Esophagus (tissue), 2 donors: ENCODE measurements around the gene MACROD2. TPM values are rescaled to one million over a fixed set of nuclear protein-coding genes. Genes with fewer than 3 reads are reported as not detected.

Source experiments
- H3K27ac ChIP-seq, 2 donors: one replicate each; pipeline ENCODE4 v1.5.1; 2013; ENCODE audit warnings: low read depth in 2 of 2, mild to moderate bottlenecking in 2 of 2, inconsistent platforms in 1 of 2, low read length in 1 of 2, moderate library complexity in 1 of 2
- H3K27me3 ChIP-seq, 2 donors: one replicate each; pipeline ENCODE4 v1.6.1; 2013; ENCODE audit warnings: low read length in 2 of 2, control low read depth in 1 of 2, mild to moderate bottlenecking in 1 of 2; ENCODE audit not compliant: insufficient read depth in 2 of 2, control insufficient read depth in 1 of 2
- H3K36me3 ChIP-seq, 2 donors: one replicate each; pipeline ENCODE4 v1.6.1; 2013; ENCODE audit warnings: low read length in 1 of 2; ENCODE audit not compliant: control insufficient read depth in 2 of 2, insufficient read depth in 2 of 2
- H3K4me1 ChIP-seq, 2 donors: one replicate each; pipeline ENCODE4 v1.6.1; 2013; ENCODE audit warnings: low read length in 1 of 2; ENCODE audit not compliant: control insufficient read depth in 2 of 2, insufficient read depth in 2 of 2
- H3K4me3 ChIP-seq, 2 donors: one replicate each; pipeline ENCODE4 v1.5.1; 2013; ENCODE audit warnings: low read length in 2 of 2, mild to moderate bottlenecking in 2 of 2, low read depth in 1 of 2, moderate library complexity in 1 of 2
- H3K9me3 ChIP-seq, 2 donors: one replicate each; pipeline ENCODE4 v1.6.1; 2013; ENCODE audit warnings: mild to moderate bottlenecking in 2 of 2, low read depth in 1 of 2, low read length in 1 of 2, moderate library complexity in 1 of 2; ENCODE audit not compliant: control insufficient read depth in 2 of 2, insufficient read depth in 1 of 2
- WGBS, 2 donors: extraction: QIAGEN DNeasy Blood & Tissue Kit; methylation state at CpG; one replicate each; pipeline ENCODE4 v1.1.7; 2013; 5-methylcytosine and 5-hydroxymethylcytosine counted together
- polyA plus RNA-seq, 2 donors: library from polyadenylated mRNA; stranded (reverse); fragments of 200-250 nt; gene quantifications; one replicate each; pipeline ENCODE4 v1.2.3, GENCODE V29; 2013
- donor health status: healthy with polysubstance abuse.
- donor health status: Bipolar disorder and iron deficiency.

MACROD2 gene
- polyA plus RNA-seq, 2 donors = 0.64 to 1.9 TPM

DNA sequence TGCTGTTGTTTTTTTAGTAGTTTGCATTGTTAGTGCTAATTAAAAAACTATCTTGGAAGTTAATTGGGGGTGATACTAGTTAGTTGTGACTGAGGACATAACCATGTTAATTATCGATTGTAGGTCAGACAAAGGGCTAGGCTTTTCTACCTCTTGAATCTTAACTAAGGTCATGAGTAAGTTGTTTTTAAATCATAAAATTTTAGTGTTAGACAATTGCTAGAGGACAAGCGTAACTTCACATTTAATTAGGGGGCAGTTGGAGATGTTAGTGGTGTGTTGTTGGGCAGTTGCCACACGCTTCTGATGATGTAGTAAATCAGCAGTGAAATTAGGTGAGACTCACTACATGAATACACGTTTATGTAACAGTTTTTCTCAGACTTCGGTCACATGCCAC, 961.2 kb downstream of the MACROD2 start:
- 85 to 88% methylated on average over 5 of the region's 5 CpGs for WGBS, 2 donors
- no peaks in the 10 kb centered on the region for H3K27me3 ChIP-seq
- no peaks in the 10 kb centered on the region for H3K4me1 ChIP-seq
- H3K36me3 ChIP-seq = no peaks in the 10 kb centered on the region
- no peaks in the 10 kb centered on the region for H3K9me3 ChIP-seq
- no peak overlapping the region for H3K27ac ChIP-seq
- H3K4me3 ChIP-seq = no peak overlapping the region

DNA sequence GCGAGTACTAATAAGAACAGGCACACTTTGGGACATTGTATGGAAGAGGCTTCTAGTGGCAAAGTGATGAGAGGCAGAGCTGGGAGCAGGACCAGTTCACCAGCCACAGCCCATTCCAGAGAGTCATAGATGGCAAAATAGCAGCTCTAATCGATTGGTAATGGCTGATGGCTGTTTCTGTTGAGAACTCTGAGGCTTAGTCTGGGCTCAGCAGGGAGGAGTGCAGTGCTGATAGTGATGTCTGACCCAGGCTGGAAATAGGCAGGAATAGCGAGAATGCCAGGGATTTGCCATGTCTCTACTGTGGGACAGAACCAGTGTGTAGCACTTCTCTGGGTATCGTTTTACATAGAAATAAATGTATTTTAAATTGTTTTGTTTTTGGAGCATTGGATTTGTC, 962.1 kb downstream of the MACROD2 start:
- Histone ChIP-seq H3K36me3 (no peaks in the 10 kb centered on the region), H3K4me3 (no peak overlapping the region)
- 86 to 92% methylated on average over 4 of the region's 4 CpGs for WGBS, 2 donors

GRCh38 chr20:14958626-14959025, 963.3 kb downstream of the MACROD2 start:
- Histone ChIP-seq H3K4me3 (no peak overlapping the region), H3K9me3 (no peaks in the 10 kb centered on the region), H3K27ac (no peak overlapping the region), H3K36me3 (no peaks in the 10 kb centered on the region), H3K4me1 (no peaks in the 10 kb centered on the region), H3K27me3 (no peaks in the 10 kb centered on the region)

More for the DNA sequence above, 962.1 kb downstream of the MACROD2 start:
- Histone ChIP-seq H3K27ac (no peak overlapping the region), H3K4me1 (no peaks in the 10 kb centered on the region), H3K9me3 (no peaks in the 10 kb centered on the region), H3K27me3 (no peaks in the 10 kb centered on the region)

DNA sequence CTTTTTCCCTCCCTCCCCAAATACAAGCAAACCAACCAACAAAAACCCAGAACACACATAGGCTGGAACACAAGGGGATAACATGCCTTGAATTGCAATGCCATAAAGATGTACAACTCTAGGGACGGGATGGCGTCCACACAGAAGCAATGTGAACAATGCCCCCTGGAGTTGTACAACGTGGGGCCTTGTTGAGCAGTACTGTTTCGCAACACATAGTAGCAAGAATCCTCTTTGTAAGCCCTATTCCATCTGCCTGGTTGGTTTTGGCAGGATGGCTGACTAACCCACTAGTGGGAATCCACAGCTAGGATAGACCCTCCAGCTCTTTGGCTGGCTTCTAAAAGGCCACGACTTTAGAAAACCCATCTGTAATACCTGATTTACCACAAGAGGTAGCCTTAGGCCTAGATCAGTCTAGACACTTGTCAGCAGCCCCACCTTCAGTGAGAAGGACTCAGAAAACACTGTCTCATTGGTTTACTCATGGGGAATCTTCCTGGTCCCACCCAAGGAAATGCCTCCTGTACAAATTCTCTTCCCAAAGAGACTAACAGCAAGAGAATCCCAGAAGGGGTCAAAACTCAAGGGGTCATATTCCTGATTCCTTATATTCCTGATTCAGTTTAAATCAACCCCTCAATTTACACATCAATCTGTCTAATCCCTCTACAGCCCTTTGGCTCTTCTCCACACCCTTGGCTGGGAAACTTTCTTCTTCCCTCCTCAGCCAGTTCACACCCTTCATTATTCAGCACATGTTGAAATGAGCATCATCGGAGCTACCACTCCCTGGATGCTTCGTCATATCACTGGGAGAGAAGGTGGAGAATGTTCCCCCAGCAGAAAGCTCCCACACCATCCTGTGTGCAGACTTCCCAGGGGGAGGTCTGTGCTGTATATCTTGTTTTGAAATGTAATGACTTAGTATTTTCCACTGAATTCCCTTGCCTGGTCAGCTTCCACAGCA, 964.5 kb downstream of the MACROD2 start:
- no peaks in the 10 kb centered on the region for H3K27me3 ChIP-seq
- H3K4me3 ChIP-seq = no peak overlapping the region
- no peaks in the 10 kb centered on the region for H3K9me3 ChIP-seq
- H3K36me3 ChIP-seq = no peaks in the 10 kb centered on the region
- no peaks in the 10 kb centered on the region for H3K4me1 ChIP-seq
- H3K27ac ChIP-seq = peak overlapping the region in 1 of 2 donors; percentile 20
- WGBS, 2 donors = 67 to 80% methylated on average over 7 of the region's 7 CpGs

- 96 to 97% methylated on average over 3 of the region's 3 CpGs for WGBS, 2 donors
- H3K9me3 ChIP-seq = no peaks in the 10 kb centered on the region
- H3K4me1 ChIP-seq = no peaks in the 10 kb centered on the region
- no peaks in the 10 kb centered on the region for H3K27me3 ChIP-seq
- H3K27ac ChIP-seq = no peak overlapping the region
- no peaks in the 10 kb centered on the region for H3K36me3 ChIP-seq
- H3K4me3 ChIP-seq = no peak overlapping the region
Measured at GRCh38 chr20:14960831-14961230, 965.5 kb downstream of the MACROD2 start.

DNA sequence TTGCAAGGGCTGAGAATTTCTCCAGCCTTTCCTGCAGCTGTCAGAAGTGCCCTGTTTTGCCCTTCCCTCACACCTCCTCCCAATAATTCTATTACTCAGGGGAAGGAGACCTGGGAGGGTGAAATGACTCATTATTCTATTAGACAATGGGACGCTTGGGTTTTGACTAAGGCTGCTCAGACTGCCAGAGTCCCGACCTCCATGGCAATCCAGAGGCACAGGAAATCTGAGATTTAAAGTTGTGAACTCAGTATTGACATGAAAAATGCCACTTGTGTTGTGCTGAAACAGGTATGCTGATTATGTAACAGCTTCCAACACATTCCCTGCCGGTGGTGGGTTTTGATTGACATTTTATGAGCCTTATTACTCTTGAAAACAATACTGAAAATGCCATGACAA, 967.9 kb downstream of the MACROD2 start:
- no peaks in the 10 kb centered on the region for H3K4me1 ChIP-seq
- H3K27ac ChIP-seq = no peak overlapping the region
- no peaks in the 10 kb centered on the region for H3K36me3 ChIP-seq
- H3K9me3 ChIP-seq = no peaks in the 10 kb centered on the region
- H3K4me3 ChIP-seq = no peak overlapping the region
- H3K27me3 ChIP-seq = no peaks in the 10 kb centered on the region
- 19 to 22% methylated on average over 3 of the region's 3 CpGs for WGBS, 2 donors

DNA sequence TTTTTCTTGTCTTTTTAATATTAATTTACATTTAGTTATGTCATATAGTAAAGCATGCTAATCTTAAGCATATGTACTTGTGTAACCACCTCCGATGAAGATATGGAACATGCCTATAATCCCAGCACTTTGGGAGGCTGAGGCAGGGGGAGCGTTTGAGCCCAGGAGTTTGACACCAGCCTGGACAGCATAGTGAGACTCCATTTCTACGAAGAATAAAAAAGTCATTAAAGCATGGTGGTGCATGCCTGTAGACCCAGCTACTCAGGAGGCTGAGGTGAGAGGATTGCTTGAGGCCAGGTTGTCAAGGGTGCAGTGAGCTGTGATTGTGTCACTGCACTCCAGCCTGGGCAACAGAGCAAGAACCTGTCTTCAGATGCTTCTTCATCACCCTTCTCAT, 970.9 kb downstream of the MACROD2 start:
- H3K27me3 ChIP-seq = no peaks in the 10 kb centered on the region
- no peaks in the 10 kb centered on the region for H3K36me3 ChIP-seq
- H3K9me3 ChIP-seq = no peaks in the 10 kb centered on the region
- H3K4me1 ChIP-seq = no peaks in the 10 kb centered on the region
- no peak overlapping the region for H3K27ac ChIP-seq
- WGBS, 2 donors = 94 to 96% methylated on average over 3 of the region's 3 CpGs
- H3K4me3 ChIP-seq = no peak overlapping the region

- no peaks in the 10 kb centered on the region for H3K4me1 ChIP-seq
- no peaks in the 10 kb centered on the region for H3K9me3 ChIP-seq
- H3K36me3 ChIP-seq = no peaks in the 10 kb centered on the region
- H3K4me3 ChIP-seq = no peak overlapping the region
- no peaks in the 10 kb centered on the region for H3K27me3 ChIP-seq
- H3K27ac ChIP-seq = no peak overlapping the region
Measured at GRCh38 chr20:14966808-14967207, 971.5 kb downstream of the MACROD2 start.

DNA sequence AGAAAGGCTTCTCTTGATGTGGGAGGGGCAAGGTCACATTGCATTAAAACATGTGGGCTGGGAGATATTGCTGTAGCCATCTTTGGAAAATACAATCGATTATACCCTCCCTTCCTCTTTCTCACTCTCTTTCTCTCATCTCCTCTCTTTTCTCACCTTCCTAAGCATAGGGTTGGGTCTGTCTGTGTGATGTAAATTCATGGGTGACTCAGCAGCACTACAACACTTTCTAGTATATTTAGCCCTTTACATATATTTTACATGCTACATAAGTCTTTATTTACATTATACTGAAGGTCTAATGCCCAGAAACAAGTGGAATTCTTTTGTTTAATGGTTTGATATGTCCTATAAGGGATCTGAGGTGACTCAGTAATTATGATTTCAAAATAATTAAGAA, 976.9 kb downstream of the MACROD2 start:
- Histone ChIP-seq H3K4me1 (no peaks in the 10 kb centered on the region), H3K4me3 (no peak overlapping the region), H3K36me3 (no peaks in the 10 kb centered on the region), H3K27me3 (no peaks in the 10 kb centered on the region), H3K9me3 (no peaks in the 10 kb centered on the region), H3K27ac (no peak overlapping the region)
- WGBS, 2 donors = 70 to 73% methylated on average over 1 of the region's 1 CpG

GRCh38 chr20:14972690-14973089, 977.4 kb downstream of the MACROD2 start:
- Histone ChIP-seq H3K36me3 (no peaks in the 10 kb centered on the region), H3K4me1 (no peaks in the 10 kb centered on the region), H3K4me3 (no peak overlapping the region), H3K9me3 (no peaks in the 10 kb centered on the region), H3K27ac (no peak overlapping the region), H3K27me3 (no peaks in the 10 kb centered on the region)
- WGBS, 2 donors = 91 to 96% methylated on average over 2 of the region's 2 CpGs
